ENCODE results near the gene ANKRD10. TPM values are rescaled to one million over a fixed set of nuclear protein-coding genes. Genes with fewer than 3 reads are reported as not detected.

Gene ANKRD10
- total RNA-seq, 1 donor from 2014 or later = 157 TPM

GRCh38 chr13:110887597-110888333, 27.1 kb downstream of the ANKRD10 start:
- Histone ChIP-seq H3K9ac (ENCODE audit: low read length) (no peak overlapping the region), H3K27ac (ENCODE audit: low read depth, low read length) (no peak overlapping the region), H2AFZ (ENCODE audit: low read depth, low read length) (no peak overlapping the region), H3K36me3 (ENCODE audit: insufficient read depth, low read length) (peaks cover 6% of the 10 kb centered on the region), H3K27me3 (ENCODE audit: insufficient read depth, low read length) (no peaks in the 10 kb centered on the region), H4K20me1 (ENCODE audit: insufficient read depth, low read length) (no peaks in the 10 kb centered on the region), H3K9me3 (ENCODE audit: insufficient read depth, low read depth, low read length) (no peaks in the 10 kb centered on the region), H3K4me2 (ENCODE audit: low read length) (no peak overlapping the region), H3K4me1 (ENCODE audit: insufficient read depth, low read length) (no peaks in the 10 kb centered on the region), H3K4me3 (ENCODE audit: insufficient read depth, low read depth, low read length) (no peak overlapping the region), H3K79me2 (ENCODE audit: insufficient read depth, low read length) (no peaks in the 10 kb centered on the region)
- DNase-seq (ENCODE audit: low read depth) = no peak
- no peak for FAIRE-seq
- TF ChIP-seq EZH2 (IDR thresholded peaks at IDR 0.05; ENCODE audit: insufficient read depth, low read length) (no peak), CTCF (IDR thresholded peaks at IDR 0.05; ENCODE audit: insufficient read depth, low read depth, low read length) (no peak)
- H3K27ac Mint-ChIP-seq (ENCODE audit: unreplicated experiment) = peak overlapping the region; percentile 72
- peaks cover 2% of the 10 kb centered on the region for H3K36me3 Mint-ChIP-seq (ENCODE audit: low read depth, unreplicated experiment)
- no peaks in the 10 kb centered on the region for H3K9me3 Mint-ChIP-seq (ENCODE audit: unreplicated experiment)
- peaks cover 38% of the 10 kb centered on the region for H3K4me1 Mint-ChIP-seq (ENCODE audit: low read depth, unreplicated experiment)
- no peak overlapping the region for H3K4me3 Mint-ChIP-seq (ENCODE audit: unreplicated experiment)
- no peaks in the 10 kb centered on the region for H3K27me3 Mint-ChIP-seq (ENCODE audit: low read depth, unreplicated experiment)

- no peak overlapping the region for H3K27ac Mint-ChIP-seq (ENCODE audit: unreplicated experiment)
- Histone ChIP-seq H3K27ac (ENCODE audit: low read depth, low read length) (no peak overlapping the region), H3K36me3 (ENCODE audit: insufficient read depth, low read length) (peaks cover 3% of the 10 kb centered on the region), H3K79me2 (ENCODE audit: insufficient read depth, low read length) (no peaks in the 10 kb centered on the region), H3K9ac (ENCODE audit: low read length) (no peak overlapping the region), H2AFZ (ENCODE audit: low read depth, low read length) (no peak overlapping the region), H4K20me1 (ENCODE audit: insufficient read depth, low read length) (no peaks in the 10 kb centered on the region), H3K4me3 (ENCODE audit: insufficient read depth, low read depth, low read length) (no peak overlapping the region), H3K9me3 (ENCODE audit: insufficient read depth, low read depth, low read length) (no peaks in the 10 kb centered on the region), H3K4me1 (ENCODE audit: insufficient read depth, low read length) (no peaks in the 10 kb centered on the region), H3K4me2 (ENCODE audit: low read length) (no peak overlapping the region), H3K27me3 (ENCODE audit: insufficient read depth, low read length) (no peaks in the 10 kb centered on the region)
- no peak for TF ChIP-seq EZH2 (IDR thresholded peaks at IDR 0.05; ENCODE audit: insufficient read depth, low read length)
- TF ChIP-seq CTCF (IDR thresholded peaks at IDR 0.05; ENCODE audit: insufficient read depth, low read depth, low read length) = no peak
- H3K9me3 Mint-ChIP-seq (ENCODE audit: unreplicated experiment) = no peaks in the 10 kb centered on the region
- peaks cover 2% of the 10 kb centered on the region for H3K36me3 Mint-ChIP-seq (ENCODE audit: low read depth, unreplicated experiment)
- no peak overlapping the region for H3K4me3 Mint-ChIP-seq (ENCODE audit: unreplicated experiment)
- H3K27me3 Mint-ChIP-seq (ENCODE audit: low read depth, unreplicated experiment) = no peaks in the 10 kb centered on the region
- FAIRE-seq (no peak), DNase-seq (ENCODE audit: low read depth) (no peak)
- peaks cover 43% of the 10 kb centered on the region for H3K4me1 Mint-ChIP-seq (ENCODE audit: low read depth, unreplicated experiment)
Observed at GRCh38 chr13:110886870-110887596, 27.8 kb downstream of the ANKRD10 start.
